ENCODE results near the gene SPATA33.
"Not testable (repeated sequence)": the region's sequence is repeated elsewhere in the genome, so short reads cannot be mapped to it uniquely, and the experiment has no call there.

The SPATA33 gene

GRCh38 chr16:89661215-89661614 is 3.6 kb downstream of the SPATA33 start:
- DNase-seq (ENCODE audit: low read depth) = no peak
- TF ChIP-seq CTCF (conservative IDR thresholded peaks at IDR 0.05; ENCODE audit: control insufficient read depth, insufficient read depth, low read depth, low read length) = no peak
- no peak overlapping the region for H3K4me3 ChIP-seq (ENCODE audit: control insufficient read depth, low read depth, low read length)

- peak; percentile 28 for DNase-seq (ENCODE audit: low read depth)
- not testable (repeated sequence) for H3K4me3 ChIP-seq (ENCODE audit: control insufficient read depth, low read depth, low read length)
These were observed 6.6 kb downstream of the SPATA33 start for GRCh38 chr16:89664238-89664637.

GRCh38 chr16:89667000-89667399 is 9.4 kb downstream of the SPATA33 start:
- not testable (repeated sequence) for H3K4me3 ChIP-seq (ENCODE audit: control insufficient read depth, low read depth, low read length)
- DNase-seq (ENCODE audit: low read depth) = peak; percentile 71
- TF ChIP-seq CTCF (conservative IDR thresholded peaks at IDR 0.05; ENCODE audit: control insufficient read depth, insufficient read depth, low read depth, low read length) = peak; percentile 52

GRCh38 chr16:89667633-89668032 is 10.0 kb downstream of the SPATA33 start:
- no peak for TF ChIP-seq CTCF (conservative IDR thresholded peaks at IDR 0.05; ENCODE audit: control insufficient read depth, insufficient read depth, low read depth, low read length)
- H3K4me3 ChIP-seq (ENCODE audit: control insufficient read depth, low read depth, low read length) = no peak overlapping the region
- DNase-seq (ENCODE audit: low read depth) = no peak

GRCh38 chr16:89668790-89669158 is 11.1 kb downstream of the SPATA33 start:
- no peak for DNase-seq (ENCODE audit: low read depth)
- H3K4me3 ChIP-seq (ENCODE audit: control insufficient read depth, low read depth, low read length) = no peak overlapping the region
- no peak for TF ChIP-seq CTCF (conservative IDR thresholded peaks at IDR 0.05; ENCODE audit: control insufficient read depth, insufficient read depth, low read depth, low read length)

- no peak overlapping the region for H3K4me3 ChIP-seq (ENCODE audit: control insufficient read depth, low read depth, low read length)
- no peak for DNase-seq (ENCODE audit: low read depth)
- no peak for TF ChIP-seq CTCF (conservative IDR thresholded peaks at IDR 0.05; ENCODE audit: control insufficient read depth, insufficient read depth, low read depth, low read length)
These were observed 12.1 kb downstream of the SPATA33 start for GRCh38 chr16:89669755-89670154.

GRCh38 chr16:89670496-89671431 is 13.1 kb downstream of the SPATA33 start:
- TF ChIP-seq CTCF (conservative IDR thresholded peaks at IDR 0.05; ENCODE audit: control insufficient read depth, insufficient read depth, low read depth, low read length) = no peak
- H3K4me3 ChIP-seq (ENCODE audit: control insufficient read depth, low read depth, low read length) = no peak overlapping the region
- DNase-seq (ENCODE audit: low read depth) = peak; percentile 50

- H3K4me3 ChIP-seq (ENCODE audit: control insufficient read depth, low read depth, low read length); DNase-seq (ENCODE audit: low read depth): not testable (repeated sequence)
These were observed 13.9 kb downstream of the SPATA33 start for GRCh38 chr16:89671565-89671964.
